GM23248 (cell line): ENCODE data around the gene SNX25. TPM values are rescaled to one million over a fixed set of nuclear protein-coding genes. Genes with fewer than 3 reads are reported as not detected.

Experiments
- DNase-seq: peaks from one replicate; pipeline ENCODE4 v3.0.0-alpha.2; 2015
- H2AFZ ChIP-seq: fragments of 200-600 bp; sonication (generic); 2 replicates; pipeline ENCODE4 v1.6.1; 2016; ENCODE audit warnings: antibody characterized with exemption
- H3F3A ChIP-seq: fragments of 200-600 bp; sonication (generic); 2 replicates; pipeline ENCODE4 v1.6.1; 2016; ENCODE audit warnings: mild to moderate bottlenecking, antibody characterized with exemption, mixed run types; ENCODE audit not compliant: insufficient read depth
- H3K27ac ChIP-seq: fragments of 200-600 bp; sonication (generic); 2 replicates; pipeline ENCODE4 v1.5.1; 2016; ENCODE audit warnings: mild to moderate bottlenecking
- H3K27me3 ChIP-seq: fragments of 200-600 bp; sonication (generic); replicated peaks from 2 replicates; pipeline ENCODE4 v1.6.1; 2016; ENCODE audit warnings: mild to moderate bottlenecking; ENCODE audit not compliant: insufficient read depth
- H3K36me3 ChIP-seq: fragments of 200-600 bp; sonication (generic); 2 replicates; pipeline ENCODE4 v1.6.1; 2016; ENCODE audit warnings: low read depth, mild to moderate bottlenecking
- H3K4me1 ChIP-seq: fragments of 200-600 bp; sonication (generic); 2 replicates; pipeline ENCODE4 v1.6.1; 2016; ENCODE audit warnings: mild to moderate bottlenecking; ENCODE audit not compliant: insufficient read depth
- H3K4me2 ChIP-seq: fragments of 200-600 bp; sonication (generic); one replicate; pipeline ENCODE4 v1.6.1; 2016; ENCODE audit warnings: mild to moderate bottlenecking; ENCODE audit not compliant: unreplicated experiment
- H3K4me3 ChIP-seq: fragments of 200-600 bp; sonication (generic); 2 replicates; pipeline ENCODE4 v1.5.1; 2016; ENCODE audit warnings: mild to moderate bottlenecking
- H3K79me2 ChIP-seq: fragments of 200-600 bp; sonication (generic); 2 replicates; pipeline ENCODE4 v1.6.1; 2016; ENCODE audit warnings: mild to moderate bottlenecking; ENCODE audit not compliant: insufficient read depth
- H3K9ac ChIP-seq: fragments of 200-600 bp; sonication (generic); 2 replicates; pipeline ENCODE4 v1.6.1; 2016; ENCODE audit warnings: mild to moderate bottlenecking
- H3K9me2 ChIP-seq: fragments of 200-600 bp; sonication (generic); 2 replicates; pipeline ENCODE4 v1.6.1; 2016; ENCODE audit warnings: mixed run types, mild to moderate bottlenecking, moderate library complexity; ENCODE audit not compliant: insufficient read depth
- H3K9me3 ChIP-seq: fragments of 200-600 bp; sonication (generic); one replicate; pipeline ENCODE4 v1.6.1; 2017; ENCODE audit warnings: low read depth
- H4K20me1 ChIP-seq: fragments of 200-600 bp; sonication (generic); 2 replicates; pipeline ENCODE4 v1.6.0; 2016; ENCODE audit not compliant: insufficient read depth
- EZH2 ChIP-seq: fragments of 200-600 bp; sonication (generic); IDR thresholded peaks from 2 replicates; pipeline ENCODE4 v1.6.1; 2018; ENCODE audit warnings: antibody characterized with exemption, mild to moderate bottlenecking; ENCODE audit not compliant: insufficient read depth, poor library complexity, severe bottlenecking
- EZH2phosphoT487 ChIP-seq: fragments of 200-600 bp; sonication (generic); IDR thresholded peaks from 2 replicates; pipeline ENCODE4 v1.6.1; 2018; ENCODE audit warnings: antibody characterized with exemption, moderate library complexity, mild to moderate bottlenecking, low read depth; ENCODE audit not compliant: insufficient read depth
- WGBS, 2 experiments: methylation state at CpG; one replicate each; pipeline ENCODE4 v1.1.6; 2015 to 2017; ENCODE audit warnings: low lambda C conversion rate in 2 of 2, low coverage in 1 of 2; ENCODE audit errors: missing lambda C conversion rate in 2 of 2; 5-methylcytosine and 5-hydroxymethylcytosine counted together
- in situ Hi-C: fragments of 300-500 bp; cut with MboI; formaldehyde crosslinking; loops from 2 replicates; pipeline ENCODE4 v1.15.0; 2020
- polyA plus RNA-seq: library from polyadenylated mRNA; unstranded; fragments of >200 nt; fragmentation: Nextera tagmentation; extraction: Ambion mirVana; gene quantifications from 2 replicates; pipeline ENCODE4 v1.2.1, GENCODE V29; 2016
- total RNA-seq: library from RNA; depleted of rRNA; stranded (reverse); fragments of >200 nt; shearing (Covaris generic); gene quantifications from 2 replicates; pipeline ENCODE4 v1.2.3, GENCODE V29; 2014; rRNA removed

SNX25 gene
- total and polyA plus RNA-seq, 2 experiments from 2014 or later = 8.2 to 50.0 TPM

GRCh38 chr4:185408432-185408831 lies 199.0 kb downstream of the SNX25 start:
- H3K79me2 ChIP-seq = no peaks in the 10 kb centered on the region
- peaks cover 21% of the 10 kb centered on the region for H3K36me3 ChIP-seq
- no peak overlapping the region for H3K27ac ChIP-seq
- H3K4me2 ChIP-seq = no peak overlapping the region
- no peak overlapping the region for H3K4me3 ChIP-seq
- no peaks in the 10 kb centered on the region for H3K27me3 ChIP-seq
- no peaks in the 10 kb centered on the region for H4K20me1 ChIP-seq
- in situ Hi-C loops = no loop called here
- no peak for DNase-seq
- H3K4me1 ChIP-seq = no peaks in the 10 kb centered on the region
- no peak overlapping the region for H3K9ac ChIP-seq
- H3K9me3 ChIP-seq = no peaks in the 10 kb centered on the region
- H3F3A ChIP-seq = no peaks in the 10 kb centered on the region
- TF ChIP-seq EZH2 (no peak), EZH2phosphoT487 (no peak)
- 99 to 100% methylated on average over 2 of the region's 2 CpGs for WGBS, 2 experiments
- H2AFZ ChIP-seq = no peak overlapping the region
- no peaks in the 10 kb centered on the region for H3K9me2 ChIP-seq

GRCh38 chr4:185411849-185412248 lies 202.5 kb downstream of the SNX25 start:
- H3K36me3 ChIP-seq = peaks cover 34% of the 10 kb centered on the region
- H3K79me2 ChIP-seq = no peaks in the 10 kb centered on the region
- no peak overlapping the region for H3K4me3 ChIP-seq
- H3K9me2 ChIP-seq = no peaks in the 10 kb centered on the region
- in situ Hi-C loops = no loop called here
- H2AFZ ChIP-seq = no peak overlapping the region
- no peaks in the 10 kb centered on the region for H3K9me3 ChIP-seq
- H4K20me1 ChIP-seq = no peaks in the 10 kb centered on the region
- DNase-seq = no peak
- TF ChIP-seq EZH2 (no peak), EZH2phosphoT487 (no peak)
- no peaks in the 10 kb centered on the region for H3F3A ChIP-seq
- no peak overlapping the region for H3K9ac ChIP-seq
- H3K27me3 ChIP-seq = no peaks in the 10 kb centered on the region
- no peak overlapping the region for H3K4me2 ChIP-seq
- H3K4me1 ChIP-seq = no peaks in the 10 kb centered on the region
- no peak overlapping the region for H3K27ac ChIP-seq
- WGBS, 2 experiments = 86 to 89% methylated on average over 5 of the region's 5 CpGs

GRCh38 chr4:185412412-185412811 lies 203.0 kb downstream of the SNX25 start:
- DNase-seq = peak; percentile 30
- Histone ChIP-seq H3K4me1 (no peaks in the 10 kb centered on the region), H3K36me3 (peaks cover 34% of the 10 kb centered on the region), H3K4me3 (no peak overlapping the region), H3K27me3 (no peaks in the 10 kb centered on the region), H3F3A (no peaks in the 10 kb centered on the region), H2AFZ (no peak overlapping the region), H3K9me3 (no peaks in the 10 kb centered on the region), H3K4me2 (no peak overlapping the region), H3K79me2 (no peaks in the 10 kb centered on the region), H3K9me2 (no peaks in the 10 kb centered on the region), H3K27ac (no peak overlapping the region), H3K9ac (no peak overlapping the region), H4K20me1 (no peaks in the 10 kb centered on the region)
- 89 to 93% methylated on average over 5 of the region's 5 CpGs for WGBS, 2 experiments
- in situ Hi-C loops = no loop called here
- TF ChIP-seq EZH2 = no peak
- no peak for TF ChIP-seq EZH2phosphoT487

Other genes with a start within 250 kb of the SNX25 start
- gene HELT, start 191.1 kb upstream of the SNX25 start, total RNA-seq = not detected in 2 replicates
- not detected in 2 replicates for gene HELT, start 191.1 kb upstream of the SNX25 start, polyA plus RNA-seq
- gene SLC25A4, start 66.3 kb upstream of the SNX25 start, total RNA-seq = 6.5 and 7.5 TPM in 2 replicates
- 28.1 and 29.2 TPM in 2 replicates for gene SLC25A4, start 66.3 kb upstream of the SNX25 start, polyA plus RNA-seq
- 44.0 and 46.3 TPM in 2 replicates for gene CFAP97, start 5.6 kb upstream of the SNX25 start, total RNA-seq
- gene CFAP97, start 5.6 kb upstream of the SNX25 start, polyA plus RNA-seq = 49.2 and 50.8 TPM in 2 replicates
- gene LRP2BP, start 186.3 kb downstream of the SNX25 start, total RNA-seq = 0.13 TPM in 1 of 2 replicates, not detected in the other
- 0.67 and 0.76 TPM in 2 replicates for gene LRP2BP, start 186.3 kb downstream of the SNX25 start, polyA plus RNA-seq
- 4.4 and 11.1 TPM in 2 replicates for gene ANKRD37, start 187.2 kb downstream of the SNX25 start, total RNA-seq
- gene ANKRD37, start 187.2 kb downstream of the SNX25 start, polyA plus RNA-seq = 17.6 and 19.0 TPM in 2 replicates
- gene UFSP2, start 216.4 kb downstream of the SNX25 start, total RNA-seq = 25.6 and 27.9 TPM in 2 replicates
- 26.8 and 33.0 TPM in 2 replicates for gene UFSP2, start 216.4 kb downstream of the SNX25 start, polyA plus RNA-seq